Measurements from ENCODE around the gene KPNA2.

DNA sequence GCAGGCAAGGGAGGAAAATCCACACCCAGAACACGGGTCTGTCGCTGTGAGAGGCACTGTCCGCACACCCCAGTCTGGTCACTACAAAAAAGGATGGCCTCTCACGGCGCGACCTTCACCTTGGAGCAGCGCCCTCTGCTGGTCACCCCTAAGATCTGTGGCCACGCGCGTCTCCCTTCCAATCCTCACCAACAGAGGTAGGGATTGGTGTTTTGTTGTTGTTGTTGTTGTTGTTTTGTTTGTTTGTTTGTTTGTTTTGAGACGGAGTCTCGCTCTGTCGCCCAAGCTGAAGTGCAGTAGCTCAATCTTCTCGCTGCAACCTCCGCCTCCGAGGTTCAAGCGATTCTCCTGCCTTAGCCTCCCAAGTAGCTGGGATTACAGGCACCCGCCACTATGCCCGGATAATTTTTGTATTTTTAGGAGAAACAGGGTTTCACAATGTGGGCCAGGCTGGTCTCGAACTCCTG lies 24.3 kb upstream of the KPNA2 start:
- TF ChIP-seq ZUFSP (CRISPR knock-in tag; IDR thresholded peaks at IDR 0.05; ENCODE audit: borderline replicate concordance): no peak
- TF ChIP-seq, protein P1, sequence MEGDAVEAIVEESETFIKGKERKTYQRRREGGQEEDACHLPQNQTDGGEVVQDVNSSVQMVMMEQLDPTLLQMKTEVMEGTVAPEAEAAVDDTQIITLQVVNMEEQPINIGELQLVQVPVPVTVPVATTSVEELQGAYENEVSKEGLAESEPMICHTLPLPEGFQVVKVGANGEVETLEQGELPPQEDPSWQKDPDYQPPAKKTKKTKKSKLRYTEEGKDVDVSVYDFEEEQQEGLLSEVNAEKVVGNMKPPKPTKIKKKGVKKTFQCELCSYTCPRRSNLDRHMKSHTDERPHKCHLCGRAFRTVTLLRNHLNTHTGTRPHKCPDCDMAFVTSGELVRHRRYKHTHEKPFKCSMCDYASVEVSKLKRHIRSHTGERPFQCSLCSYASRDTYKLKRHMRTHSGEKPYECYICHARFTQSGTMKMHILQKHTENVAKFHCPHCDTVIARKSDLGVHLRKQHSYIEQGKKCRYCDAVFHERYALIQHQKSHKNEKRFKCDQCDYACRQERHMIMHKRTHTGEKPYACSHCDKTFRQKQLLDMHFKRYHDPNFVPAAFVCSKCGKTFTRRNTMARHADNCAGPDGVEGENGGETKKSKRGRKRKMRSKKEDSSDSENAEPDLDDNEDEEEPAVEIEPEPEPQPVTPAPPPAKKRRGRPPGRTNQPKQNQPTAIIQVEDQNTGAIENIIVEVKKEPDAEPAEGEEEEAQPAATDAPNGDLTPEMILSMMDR (CRISPR knock-in tag; IDR thresholded peaks at IDR 0.05): peak; percentile 83
- TF ChIP-seq ATF1 (CRISPR knock-in tag; IDR thresholded peaks at IDR 0.05): no peak
- TF ChIP-seq ZNF274 (CRISPR knock-in tag; IDR thresholded peaks at IDR 0.05): no peak
- TF ChIP-seq ZBTB46 (CRISPR knock-in tag; IDR thresholded peaks at IDR 0.05; ENCODE audit: borderline replicate concordance): no peak
- no peak for TF ChIP-seq MEF2D (CRISPR knock-in tag; IDR thresholded peaks at IDR 0.05)
- no peak for TF ChIP-seq HNF1A (IDR thresholded peaks at IDR 0.05; ENCODE audit: low read depth)
- TF ChIP-seq HNF1A (CRISPR knock-in tag; IDR thresholded peaks at IDR 0.05; ENCODE audit: borderline replicate concordance): no peak
- TF ChIP-seq MTF2 (CRISPR knock-in tag; IDR thresholded peaks at IDR 0.05; ENCODE audit: borderline replicate concordance): no peak
- no peak for TF ChIP-seq EED (CRISPR knock-in tag; IDR thresholded peaks at IDR 0.05)
- no peak for TF ChIP-seq ZNF318 (CRISPR knock-in tag; IDR thresholded peaks at IDR 0.05)
- TF ChIP-seq SRF (IDR thresholded peaks at IDR 0.05; ENCODE audit: low read depth, low read length): no peak
- TF ChIP-seq FOXM1 (CRISPR knock-in tag; IDR thresholded peaks at IDR 0.05): no peak
- no peak for TF ChIP-seq POLR2AphosphoS2 (IDR thresholded peaks at IDR 0.05; ENCODE audit: low read depth, low read length)

Measured in HepG2 (cell line).